ENCODE measurements around the gene SLC25A11. TPM values are rescaled to one million over a fixed set of nuclear protein-coding genes. Genes with fewer than 3 reads are reported as not detected.

The SLC25A11 gene
- 42.4 TPM for total RNA-seq

GRCh38 chr17:4939796-4940554 lies at the start of gene SLC25A11, which contains the start of gene RNF167:
SLC25A11 (minus strand) TSS chr17:4940046; CDS start chr17:4939910, 136 bp downstream.
RNF167 (plus strand) TSS chr17:4940268; CDS start chr17:4940910, 642 bp downstream.
- peak; percentile 89 for ATAC-seq

- no peak for ATAC-seq
These were observed 48.1 kb upstream of the SLC25A11 start for GRCh38 chr17:4987767-4988567.

GRCh38 chr17:4986951-4987766 lies 47.3 kb upstream of the SLC25A11 start, which contains the start of gene CAMTA2:
CAMTA2 (minus strand) TSS chr17:4987675; CDS start chr17:4986222, 1,453 bp downstream.
- ATAC-seq: peak; percentile 80

GRCh38 chr17:4986403-4986802 lies 46.6 kb upstream of the SLC25A11 start:
- ATAC-seq: peak; percentile 20

- no peak for ATAC-seq
These were observed 42.5 kb upstream of the SLC25A11 start for GRCh38 chr17:4982305-4982704.

- ATAC-seq: peak; percentile 51
These were observed 40.9 kb upstream of the SLC25A11 start for GRCh38 chr17:4980644-4981216.

- ATAC-seq: no peak
These were observed 38.9 kb upstream of the SLC25A11 start for GRCh38 chr17:4978726-4979125.

GRCh38 chr17:4974115-4974670 lies 34.3 kb upstream of the SLC25A11 start:
- ATAC-seq: no peak

- no peak for ATAC-seq
These were observed 33.6 kb upstream of the SLC25A11 start for GRCh38 chr17:4973256-4974114.

GRCh38 chr17:4972752-4973151 lies 32.9 kb upstream of the SLC25A11 start:
- no peak for ATAC-seq

- no peak for ATAC-seq
These were observed 32.5 kb upstream of the SLC25A11 start for GRCh38 chr17:4972322-4972721.

- no peak for ATAC-seq
These were observed 32.0 kb upstream of the SLC25A11 start for GRCh38 chr17:4971826-4972225.

- ATAC-seq: no peak
These were observed 30.4 kb upstream of the SLC25A11 start for GRCh38 chr17:4970273-4970672.

- ATAC-seq: no peak
These were observed 29.8 kb upstream of the SLC25A11 start for GRCh38 chr17:4969551-4970173.

GRCh38 chr17:4969047-4969550 lies 29.3 kb upstream of the SLC25A11 start:
- ATAC-seq: peak; percentile 7

GRCh38 chr17:4968486-4969046 lies 28.7 kb upstream of the SLC25A11 start:
- peak; percentile 0 for ATAC-seq

- peak; percentile 85 for ATAC-seq
These were observed 28.0 kb upstream of the SLC25A11 start, which contains the start of gene SPAG7 for GRCh38 chr17:4967539-4968485. SPAG7 (minus strand) TSS chr17:4967817; CDS start chr17:4967804, 13 bp downstream.

- ATAC-seq: peak; percentile 89
These were observed 27.1 kb upstream of the SLC25A11 start for GRCh38 chr17:4966844-4967538.

Data from esophagus mucosa (tissue), 1 donor.